Stomach smooth muscle (tissue), 2 donors: Measurements from ENCODE around the gene SHKBP1.
"Not testable (repeated sequence)": the region's sequence is repeated elsewhere in the genome, so short reads cannot be mapped to it uniquely, and the experiment has no call there.

Experiments
- H3K27ac ChIP-seq: one replicate; pipeline ENCODE4 v1.7.0; 2013; ENCODE audit warnings: mild to moderate bottlenecking, low read length, inconsistent platforms
- H3K27me3 ChIP-seq, 2 donors: one replicate each; pipeline ENCODE4 v1.7.0; 2013; ENCODE audit warnings: low read length in 2 of 2; ENCODE audit not compliant: insufficient read depth in 2 of 2, control insufficient read depth in 1 of 2
- H3K36me3 ChIP-seq, 2 donors: one replicate each; pipeline ENCODE4 v1.7.0; 2013; ENCODE audit warnings: low read length in 2 of 2; ENCODE audit not compliant: control insufficient read depth in 2 of 2, insufficient read depth in 2 of 2
- H3K4me1 ChIP-seq: one replicate; pipeline ENCODE4 v1.7.0; 2013; ENCODE audit warnings: low read length; ENCODE audit not compliant: control insufficient read depth, insufficient read depth
- H3K4me3 ChIP-seq, 2 donors: one replicate each; pipeline ENCODE4 v1.7.0; 2013; ENCODE audit warnings: low read length in 2 of 2
- H3K9ac ChIP-seq, 2 donors: one replicate each; pipeline ENCODE4 v1.7.0; 2013; ENCODE audit warnings: low read length in 2 of 2, mild to moderate bottlenecking in 1 of 2
- H3K9me3 ChIP-seq, 2 donors: one replicate each; pipeline ENCODE4 v1.7.0; 2013; ENCODE audit warnings: low read length in 2 of 2; ENCODE audit not compliant: control insufficient read depth in 2 of 2
- donor health status: healthy.
- donor health status: Pancreatic carcinoma.

SHKBP1 gene

DNA sequence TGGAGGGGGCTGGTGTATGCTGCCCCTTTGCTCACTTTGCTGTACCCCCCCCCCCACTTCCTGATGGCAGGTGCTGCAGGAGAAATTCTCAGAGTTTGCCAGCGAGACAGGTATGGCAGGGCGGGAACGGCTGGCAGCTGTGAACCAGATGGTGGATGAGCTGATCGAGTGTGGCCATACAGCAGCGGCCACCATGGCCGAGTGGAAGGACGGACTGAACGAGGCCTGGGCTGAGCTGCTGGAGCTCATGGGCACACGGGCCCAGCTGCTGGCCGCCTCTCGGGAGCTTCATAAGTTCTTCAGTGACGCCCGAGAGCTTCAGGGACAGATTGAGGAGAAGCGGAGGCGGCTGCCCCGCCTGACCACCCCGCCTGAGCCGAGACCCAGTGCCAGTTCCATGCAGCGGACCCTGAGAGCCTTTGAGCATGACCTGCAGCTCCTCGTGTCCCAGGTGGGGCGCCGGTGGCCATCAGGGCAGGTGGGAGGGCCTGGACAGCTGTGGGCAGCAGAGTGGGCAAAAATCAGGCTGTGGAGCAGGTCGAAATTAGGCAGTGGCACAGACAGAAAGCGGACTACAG, 19.6 kb upstream of the SHKBP1 start:
- H3K36me3 ChIP-seq: no peaks in the 10 kb centered on the region
- no peak overlapping the region for H3K9ac ChIP-seq
- no peak overlapping the region for H3K27ac ChIP-seq
- no peak overlapping the region for H3K4me3 ChIP-seq
- H3K9me3 ChIP-seq: no peaks in the 10 kb centered on the region
- H3K4me1 ChIP-seq: no peaks in the 10 kb centered on the region
- H3K27me3 ChIP-seq: peaks cover 4 to 12% of the 10 kb centered on the region in 2 donors

DNA sequence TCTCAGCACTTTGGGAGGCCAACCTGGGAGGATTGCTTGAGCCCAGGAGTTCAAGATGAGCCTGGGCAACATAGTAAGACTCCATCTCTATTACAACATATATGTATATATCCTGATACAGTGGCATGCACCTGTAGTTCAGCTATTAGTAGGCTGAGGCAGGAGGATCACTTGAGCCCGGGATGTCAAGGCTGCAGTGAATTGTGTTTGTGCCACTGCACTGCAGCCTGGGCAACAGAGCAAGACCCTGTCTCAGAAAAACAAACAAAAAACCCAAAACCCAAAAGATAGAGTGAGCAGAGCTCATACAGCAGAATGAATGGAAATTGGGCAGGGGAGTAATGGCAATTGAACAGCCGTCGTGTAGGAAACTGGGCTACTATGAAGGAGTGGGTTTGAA, 17.3 kb upstream of the SHKBP1 start:
- no peaks in the 10 kb centered on the region for H3K4me1 ChIP-seq
- no peaks in the 10 kb centered on the region for H3K9me3 ChIP-seq
- no peaks in the 10 kb centered on the region for H3K36me3 ChIP-seq
- H3K9ac ChIP-seq: no peak overlapping the region
- no peaks in the 10 kb centered on the region for H3K27me3 ChIP-seq
- H3K27ac ChIP-seq: no peak overlapping the region
- H3K4me3 ChIP-seq: no peak overlapping the region

DNA sequence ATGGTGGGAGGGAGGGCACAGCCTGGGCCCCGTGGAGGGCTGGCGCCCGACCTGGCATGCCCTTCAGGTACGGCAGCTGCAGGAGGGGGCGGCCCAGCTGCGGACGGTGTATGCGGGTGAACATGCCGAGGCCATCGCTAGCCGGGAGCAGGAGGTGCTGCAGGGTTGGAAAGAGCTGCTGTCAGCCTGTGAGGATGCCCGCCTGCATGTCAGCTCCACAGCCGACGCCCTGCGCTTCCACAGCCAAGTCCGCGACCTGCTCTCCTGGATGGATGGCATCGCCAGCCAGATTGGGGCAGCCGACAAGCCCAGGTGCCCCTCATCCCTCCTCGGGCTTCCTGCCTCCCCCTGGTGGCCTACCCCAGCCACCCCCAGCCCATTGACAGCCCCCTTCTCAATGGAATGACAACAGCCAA, 16.6 kb upstream of the SHKBP1 start:
- Histone ChIP-seq H3K27ac (no peak overlapping the region), H3K36me3 (no peaks in the 10 kb centered on the region), H3K4me1 (no peaks in the 10 kb centered on the region), H3K27me3 (peaks cover 0 to under 1% of the 10 kb centered on the region in 2 donors), H3K9me3 (no peaks in the 10 kb centered on the region), H3K4me3 (no peak overlapping the region), H3K9ac (no peak overlapping the region)

DNA sequence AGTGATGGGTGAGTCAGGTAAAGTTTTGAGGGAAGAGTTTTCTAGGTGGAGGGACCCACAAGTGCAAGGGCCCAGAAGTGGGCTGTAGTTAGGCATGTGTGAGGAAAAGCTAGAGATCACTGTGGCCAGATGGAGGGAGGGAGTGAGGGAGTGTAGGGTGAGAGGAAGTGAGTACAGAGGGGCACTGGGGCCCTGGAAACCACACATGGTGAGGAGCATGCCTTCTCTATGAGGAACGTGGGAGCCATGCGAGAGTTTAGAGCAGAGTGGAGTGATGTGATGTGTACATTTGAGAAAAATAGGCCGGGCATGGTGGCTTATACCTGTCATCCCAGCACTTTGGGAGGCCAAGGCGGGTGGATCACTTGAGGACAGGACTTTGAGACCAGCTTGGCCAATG, 14.7 kb upstream of the SHKBP1 start:
- no peaks in the 10 kb centered on the region for H3K36me3 ChIP-seq
- no peaks in the 10 kb centered on the region for H3K4me1 ChIP-seq
- H3K27me3 ChIP-seq: peaks cover 12 to 13% of the 10 kb centered on the region in 2 donors
- H3K4me3 ChIP-seq: no peak overlapping the region
- H3K9ac ChIP-seq: no peak overlapping the region
- H3K9me3 ChIP-seq: no peaks in the 10 kb centered on the region
- H3K27ac ChIP-seq: no peak overlapping the region

DNA sequence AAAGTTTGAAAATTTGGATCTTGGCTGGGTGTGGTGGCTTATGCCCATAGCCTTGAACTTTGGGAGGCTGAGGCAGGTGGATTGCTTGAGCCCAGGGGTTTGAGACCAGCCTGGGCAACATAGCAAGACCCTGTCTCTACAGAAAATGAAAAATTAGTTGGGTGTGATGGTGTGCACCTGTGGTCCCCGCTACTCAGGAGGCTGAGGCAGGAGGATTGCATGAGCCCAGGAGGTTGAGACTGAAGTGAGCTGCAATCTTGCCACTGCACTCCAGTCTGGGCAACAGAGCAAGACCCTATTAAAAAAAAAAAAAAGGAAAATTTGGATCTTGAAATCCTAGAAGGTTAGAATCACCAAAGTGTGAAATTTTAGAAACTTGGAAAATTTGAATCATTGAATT, 12.1 kb upstream of the SHKBP1 start:
- H3K27me3 ChIP-seq: peaks cover 22 to 27% of the 10 kb centered on the region in 2 donors
- not testable (repeated sequence) for H3K9ac ChIP-seq, H3K9me3 ChIP-seq, H3K36me3 ChIP-seq, H3K4me1 ChIP-seq, H3K27ac ChIP-seq, H3K4me3 ChIP-seq

DNA sequence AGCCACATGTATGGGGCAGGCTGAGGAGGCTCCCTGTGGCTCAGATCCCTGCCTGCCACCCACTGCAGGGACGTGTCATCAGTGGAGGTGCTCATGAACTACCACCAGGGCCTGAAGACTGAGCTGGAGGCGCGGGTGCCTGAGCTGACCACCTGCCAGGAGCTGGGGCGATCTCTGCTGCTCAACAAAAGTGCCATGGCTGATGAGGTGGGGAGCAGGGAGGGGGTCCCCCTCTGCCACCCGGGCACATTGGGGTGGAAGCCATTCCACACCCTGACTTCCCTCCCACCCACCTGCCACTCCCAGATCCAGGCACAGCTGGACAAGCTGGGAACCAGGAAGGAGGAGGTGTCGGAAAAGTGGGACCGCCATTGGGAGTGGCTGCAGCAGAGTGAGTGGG, 11.3 kb upstream of the SHKBP1 start:
- H3K27ac ChIP-seq: no peak overlapping the region
- H3K27me3 ChIP-seq: peaks cover 22 to 27% of the 10 kb centered on the region in 2 donors
- H3K36me3 ChIP-seq: no peaks in the 10 kb centered on the region
- H3K9me3 ChIP-seq: no peaks in the 10 kb centered on the region
- H3K4me1 ChIP-seq: peaks cover 14% of the 10 kb centered on the region
- no peak overlapping the region for H3K9ac ChIP-seq
- no peak overlapping the region for H3K4me3 ChIP-seq

DNA sequence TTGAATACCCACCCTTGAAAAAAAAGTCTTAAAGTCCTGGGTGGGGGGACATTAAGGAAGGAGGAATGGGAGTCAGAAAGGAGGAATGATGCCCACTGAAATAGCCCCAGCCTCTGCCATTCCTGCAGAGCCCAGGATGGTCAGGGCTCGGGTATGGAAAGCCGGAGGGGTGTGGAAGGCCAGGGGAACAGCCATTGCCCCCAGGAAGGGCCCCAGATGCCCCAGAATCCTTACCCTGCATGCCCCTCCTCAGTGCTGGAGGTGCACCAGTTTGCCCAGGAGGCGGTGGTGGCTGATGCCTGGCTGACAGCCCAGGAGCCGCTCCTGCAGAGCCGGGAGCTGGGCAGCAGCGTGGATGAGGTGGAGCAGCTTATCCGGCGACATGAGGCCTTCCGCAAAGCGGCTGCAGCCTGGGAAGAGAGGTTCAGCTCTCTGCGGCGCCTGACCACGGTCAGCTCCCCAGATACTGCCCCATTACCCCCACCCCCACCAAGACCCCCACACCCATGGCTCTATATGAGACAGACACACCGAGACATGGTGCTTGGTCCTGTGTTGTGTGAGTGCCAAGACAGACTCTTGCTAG, 10.7 kb upstream of the SHKBP1 start:
- peaks cover 22 to 27% of the 10 kb centered on the region in 2 donors for H3K27me3 ChIP-seq
- no peaks in the 10 kb centered on the region for H3K36me3 ChIP-seq
- no peak overlapping the region for H3K27ac ChIP-seq
- H3K9me3 ChIP-seq: no peaks in the 10 kb centered on the region
- H3K9ac ChIP-seq: no peak overlapping the region
- no peak overlapping the region for H3K4me3 ChIP-seq
- H3K4me1 ChIP-seq: peaks cover 16% of the 10 kb centered on the region

DNA sequence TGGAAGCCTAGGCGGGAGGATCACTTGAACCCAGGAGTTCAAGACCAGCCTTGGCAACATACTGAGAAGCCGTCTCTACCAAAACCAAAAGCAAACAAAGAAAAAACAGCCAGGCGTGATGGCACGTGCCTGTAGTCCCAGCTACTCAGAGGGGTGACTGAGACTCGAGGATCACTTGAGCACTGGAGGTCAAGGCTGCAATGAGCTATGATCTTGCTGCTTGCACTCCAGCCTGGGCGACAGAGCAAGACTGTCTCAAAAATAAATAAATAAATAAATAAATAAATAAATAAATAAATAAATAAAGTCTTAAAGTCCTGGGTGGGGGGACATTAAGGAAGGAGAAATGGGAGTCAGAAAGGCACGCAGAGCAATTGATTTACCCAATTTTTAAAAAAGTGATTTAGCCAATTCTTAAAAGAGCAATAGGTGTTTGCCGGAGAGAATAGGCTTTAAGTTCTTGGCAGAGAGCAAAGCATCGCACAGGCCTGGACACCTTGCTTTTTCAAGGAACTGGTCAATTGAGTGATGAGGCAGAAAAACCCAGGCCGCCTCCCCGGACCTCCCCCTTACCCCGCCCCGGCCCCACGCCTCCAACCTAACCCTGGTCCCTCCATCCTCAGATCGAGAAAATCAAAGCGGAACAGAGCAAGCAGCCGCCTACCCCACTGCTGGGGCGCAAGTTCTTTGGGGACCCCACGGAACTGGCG, 9.5 kb upstream of the SHKBP1 start:
- Histone ChIP-seq H3K27me3 (peaks cover 22 to 27% of the 10 kb centered on the region in 2 donors), H3K9ac (no peak overlapping the region)

DNA sequence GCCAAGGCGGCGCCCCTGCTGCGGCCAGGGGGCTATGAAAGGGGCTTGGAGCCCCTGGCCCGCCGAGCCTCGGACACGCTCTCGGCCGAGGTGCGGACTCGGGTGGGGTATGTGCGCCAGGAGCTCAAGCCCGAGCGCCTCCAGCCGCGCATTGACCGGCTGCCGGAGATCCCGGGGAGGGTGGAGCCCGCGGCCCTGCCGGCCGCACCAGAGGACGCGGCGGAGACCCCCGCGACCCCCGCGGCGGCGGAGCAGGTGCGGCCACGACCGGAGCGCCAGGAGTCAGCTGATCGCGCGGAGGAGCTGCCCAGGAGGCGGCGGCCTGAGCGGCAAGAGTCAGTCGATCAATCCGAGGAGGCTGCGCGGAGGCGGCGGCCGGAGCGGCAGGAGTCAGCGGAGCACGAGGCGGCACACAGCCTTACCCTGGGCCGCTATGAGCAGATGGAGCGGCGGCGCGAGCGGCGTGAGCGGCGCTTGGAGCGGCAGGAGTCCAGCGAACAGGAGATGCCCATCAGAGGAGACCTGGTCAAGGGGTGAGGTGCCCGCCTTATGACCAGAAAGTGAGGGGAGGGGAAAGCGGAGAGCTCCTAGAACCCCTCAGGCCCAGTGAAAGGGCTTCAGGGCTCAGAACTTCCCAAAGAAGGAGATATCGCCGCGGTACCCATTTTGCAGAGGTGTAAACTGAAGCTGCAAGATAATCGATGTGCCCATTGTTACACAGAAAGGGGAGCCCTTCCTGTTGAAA, 8.8 kb upstream of the SHKBP1 start:
- no peak overlapping the region for H3K27ac ChIP-seq
- H3K27me3 ChIP-seq: peaks cover 22 to 27% of the 10 kb centered on the region in 2 donors
- H3K36me3 ChIP-seq: no peaks in the 10 kb centered on the region
- H3K4me1 ChIP-seq: peaks cover 16% of the 10 kb centered on the region
- no peak overlapping the region for H3K9ac ChIP-seq
- no peaks in the 10 kb centered on the region for H3K9me3 ChIP-seq
- H3K4me3 ChIP-seq: peak overlapping the region in 1 of 2 donors; percentile 58

More for the DNA sequence above, 9.5 kb upstream of the SHKBP1 start:
- peaks cover 16% of the 10 kb centered on the region for H3K4me1 ChIP-seq
- H3K9me3 ChIP-seq: no peaks in the 10 kb centered on the region
- H3K4me3 ChIP-seq: peak overlapping the region in 1 of 2 donors; percentile 58
- H3K36me3 ChIP-seq: no peaks in the 10 kb centered on the region
- H3K27ac ChIP-seq: no peak overlapping the region

DNA sequence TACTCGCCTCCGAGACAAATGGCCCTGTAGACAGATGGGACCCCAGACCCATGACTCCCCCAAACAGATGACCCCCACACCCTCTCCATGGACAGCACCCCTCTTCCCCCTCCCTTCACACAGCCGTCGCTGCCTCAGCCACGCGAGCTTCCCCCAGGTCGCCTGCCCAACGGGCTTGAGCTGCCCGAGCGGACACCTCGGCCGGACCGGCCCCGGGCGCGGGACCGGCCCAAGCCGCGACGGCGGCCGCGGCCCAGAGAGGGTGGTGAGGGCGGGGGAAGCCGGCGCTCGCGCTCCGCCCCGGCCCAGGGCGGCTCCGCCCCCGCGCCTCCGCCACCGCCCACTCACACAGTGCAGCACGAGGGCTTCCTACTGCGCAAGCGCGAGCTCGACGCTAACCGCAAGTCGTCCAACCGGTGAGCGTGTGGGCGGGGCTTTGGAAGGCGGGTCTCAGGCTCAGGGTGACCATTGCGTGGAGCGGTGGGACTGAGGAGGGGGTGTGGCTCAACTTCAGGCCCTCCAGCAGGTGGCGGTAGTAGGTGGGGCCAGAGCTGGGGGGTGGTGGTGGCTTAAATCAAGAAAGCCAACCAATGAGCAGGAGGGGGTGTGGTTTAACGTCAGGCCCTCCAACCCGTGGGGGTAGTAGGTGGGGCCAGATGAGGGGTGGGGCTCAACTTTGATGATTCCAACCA, 6.2 kb upstream of the SHKBP1 start:
- Histone ChIP-seq H3K27ac (no peak overlapping the region), H3K4me1 (peaks cover 16% of the 10 kb centered on the region), H3K27me3 (peaks cover 18 to 24% of the 10 kb centered on the region in 2 donors), H3K4me3 (peak overlapping the region; percentile 64 to 71), H3K9ac (peak overlapping the region; percentile 62 to 68), H3K9me3 (no peaks in the 10 kb centered on the region), H3K36me3 (no peaks in the 10 kb centered on the region)
